Activated CD4-positive, CD25-positive, alpha-beta regulatory T cell treated with anti-CD3 and anti-CD28 coated beads, Interleukin-2, amount 50 U/mL, for 24 hours (primary cell): Measurements from ENCODE around the gene RPL10A.
"Not testable (repeated sequence)": the region's sequence is repeated elsewhere in the genome, so short reads cannot be mapped to it uniquely, and the experiment has no call there.

Experiments
- ATAC-seq, 2 donors: fragments of 150-1000 bp; cut with Tn5 transposase; one replicate each; pipeline ENCODE4 v1.10.0; 2021; ENCODE audit warnings: mild to moderate bottlenecking in 1 of 2, moderate library complexity in 1 of 2

The RPL10A gene

DNA sequence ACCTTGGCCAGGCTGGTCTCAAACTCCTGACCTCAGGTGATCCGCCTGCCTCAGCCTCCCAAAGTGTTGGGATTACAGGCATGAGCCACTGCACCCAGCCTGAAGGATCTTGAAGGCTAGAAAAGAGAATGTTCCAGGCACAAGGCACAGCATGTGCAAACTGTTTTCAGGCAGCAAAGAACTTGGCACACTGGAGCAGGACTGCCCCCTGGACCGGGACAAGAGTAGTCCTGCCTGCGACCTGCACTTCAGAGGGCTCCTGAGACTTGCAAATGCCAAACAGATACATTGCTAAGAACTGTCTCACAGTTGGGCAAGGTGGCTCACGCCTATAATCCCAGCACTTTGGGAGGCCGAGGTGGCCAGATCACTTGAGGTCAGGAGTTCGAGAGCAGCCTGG lies 47.7 kb downstream of the RPL10A start:
- not testable (repeated sequence) for ATAC-seq

GRCh38 chr6:35516712-35517111 lies 48.5 kb downstream of the RPL10A start:
- ATAC-seq: no peak

GRCh38 chr6:35517978-35518377 lies 49.8 kb downstream of the RPL10A start:
- not testable (repeated sequence) for ATAC-seq

GRCh38 chr6:35518566-35519312 lies 50.5 kb downstream of the RPL10A start:
- no peak for ATAC-seq

DNA sequence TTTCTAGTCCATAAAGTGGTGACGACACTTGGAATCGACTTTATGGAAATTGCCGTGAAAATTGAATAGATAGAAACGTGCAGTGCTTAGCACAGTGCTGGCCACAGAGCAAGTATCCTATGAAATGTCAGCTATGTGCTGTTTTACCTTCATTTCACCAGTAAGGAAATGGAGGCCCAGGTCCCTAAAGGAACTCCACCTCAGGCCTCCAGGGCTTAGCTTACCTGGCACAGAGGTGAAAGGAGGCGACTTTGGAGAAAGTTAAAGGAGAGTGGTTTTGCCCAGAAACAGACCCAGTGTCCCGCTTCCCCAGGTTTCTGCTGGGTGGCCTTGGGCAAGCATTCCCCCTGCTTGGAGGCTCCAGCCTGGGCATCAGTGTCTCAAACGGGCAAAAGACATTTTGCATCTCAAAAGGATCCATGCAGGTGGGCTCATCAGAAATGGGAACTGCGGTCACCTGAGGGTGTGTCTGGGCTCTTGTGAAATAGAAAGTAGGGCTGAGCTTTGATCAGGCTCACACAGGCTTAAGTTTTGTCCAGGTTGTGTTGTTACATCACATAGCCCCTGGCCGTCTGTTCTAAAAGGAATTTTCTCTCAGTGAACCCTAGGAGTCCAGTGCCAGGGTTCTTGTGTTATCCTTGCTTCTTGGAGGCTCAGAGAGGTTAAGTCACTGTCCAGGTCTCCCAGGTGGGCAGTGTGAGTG lies 51.3 kb downstream of the RPL10A start:
- ATAC-seq: no peak
